Measurements from ENCODE around the gene PRMT9.
A peak's percentile ranks its signal among the peaks of the same experiment; 100 is the strongest.

Gene PRMT9

DNA sequence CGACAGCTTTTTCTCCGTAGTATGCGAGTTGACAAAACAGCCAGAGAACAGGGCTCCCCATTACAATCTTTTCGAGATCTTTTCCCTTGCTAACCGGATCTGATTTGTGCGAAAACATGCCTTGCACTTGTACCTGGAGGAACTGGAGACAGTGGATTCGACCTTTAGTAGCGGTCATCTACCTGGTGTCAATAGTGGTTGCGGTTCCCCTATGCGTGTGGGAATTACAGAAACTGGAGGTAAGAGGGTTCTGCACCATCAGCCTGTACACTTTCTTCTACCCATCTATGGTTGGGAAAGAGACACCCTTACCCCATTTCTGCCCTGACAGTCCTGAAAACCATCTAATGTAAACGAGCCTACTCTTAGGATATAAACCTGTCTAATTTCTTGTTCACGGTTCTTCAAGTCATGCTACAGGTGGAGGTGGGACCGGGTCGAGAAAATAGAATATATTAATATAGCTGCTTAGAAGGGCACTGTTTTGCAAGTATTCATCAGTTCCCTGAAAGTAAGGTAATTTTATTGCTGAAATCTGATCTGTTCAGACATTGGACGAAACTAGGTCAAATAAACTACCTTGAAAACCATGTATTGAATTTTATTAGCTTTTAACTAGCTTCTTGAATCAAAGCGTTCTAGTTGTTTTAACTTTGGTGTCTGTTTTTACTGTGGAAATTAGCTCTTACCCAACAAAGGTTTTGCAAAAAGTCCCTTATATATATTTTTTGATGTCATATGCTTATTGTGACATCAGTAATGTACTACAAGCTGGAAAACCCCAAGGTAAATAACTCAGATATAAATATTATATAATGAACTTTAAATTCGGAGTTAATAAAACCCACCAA, 65.9 kb downstream of the PRMT9 start:
- DNase-seq: no peak

- peak; percentile 91 for DNase-seq
Observed at GRCh38 chr4:147617173-147617840, 66.7 kb downstream of the PRMT9 start, which contains the start of gene TMEM184C. TMEM184C (plus strand) TSS chr4:147617397; CDS start chr4:147617957, 560 bp downstream.

DNA sequence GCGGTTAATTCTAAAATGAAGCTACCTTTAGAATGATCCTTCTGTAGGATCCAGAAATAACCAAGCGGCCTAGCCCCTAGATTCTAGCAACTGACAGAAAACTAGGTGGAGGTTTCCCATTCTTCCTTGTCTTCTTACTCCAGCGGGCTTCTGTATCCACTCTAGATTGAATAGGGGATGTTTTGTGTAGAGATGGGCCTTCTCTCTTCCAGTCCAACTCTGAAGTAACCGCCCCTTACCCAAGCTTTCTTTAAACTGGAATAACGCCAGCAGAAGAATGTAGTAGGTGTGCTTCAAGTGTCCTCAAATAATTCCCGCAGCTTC, 67.2 kb downstream of the PRMT9 start:
- no peak for DNase-seq

GRCh38 chr4:147610686-147611085, 73.3 kb downstream of the PRMT9 start:
- DNase-seq: no peak

GRCh38 chr4:147607471-147607870, 76.5 kb downstream of the PRMT9 start:
- no peak for DNase-seq

DNA sequence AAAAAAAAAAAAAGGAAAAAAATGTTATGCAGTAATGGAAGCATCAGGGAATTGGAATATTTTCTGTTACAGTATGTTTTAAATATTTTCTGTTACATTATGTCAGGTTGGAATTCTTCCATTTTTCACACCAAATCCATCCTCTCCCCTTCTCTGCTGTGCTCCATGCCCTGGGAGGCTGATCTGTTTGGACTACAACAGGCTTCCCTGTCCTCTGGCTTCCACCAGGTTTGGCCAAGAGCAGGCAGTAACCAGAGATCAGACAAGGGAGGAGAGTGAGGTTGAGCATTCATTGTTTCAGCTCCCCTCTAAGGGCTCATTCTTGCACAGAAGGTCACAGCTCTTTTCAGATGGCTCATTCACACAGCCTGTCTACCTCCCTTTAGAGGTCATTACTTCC, 78.5 kb downstream of the PRMT9 start:
- DNase-seq: no peak

GRCh38 chr4:147599769-147600168, 84.2 kb downstream of the PRMT9 start:
- DNase-seq: no peak

DNA sequence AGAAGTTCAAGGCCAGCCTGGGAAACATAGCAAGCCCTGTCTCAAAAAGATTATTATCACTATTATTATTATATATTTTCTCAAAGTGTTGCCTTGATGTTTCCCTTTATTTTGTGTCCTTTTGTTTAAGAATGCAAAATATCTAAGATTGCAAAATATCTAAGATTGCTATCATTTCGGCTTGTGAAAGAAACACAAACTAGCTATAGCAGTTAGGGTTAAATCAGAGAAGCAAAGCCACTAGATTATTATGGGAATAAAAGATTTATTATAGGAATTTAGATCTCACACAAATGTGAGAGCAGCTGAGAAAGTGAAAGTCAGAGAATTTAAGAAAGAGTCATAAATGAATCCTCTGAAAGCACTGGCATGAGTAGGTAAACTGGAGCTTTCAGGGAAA, 84.8 kb downstream of the PRMT9 start:
- DNase-seq: no peak

GRCh38 chr4:147597561-147597960, 86.4 kb downstream of the PRMT9 start:
- no peak for DNase-seq

DNA sequence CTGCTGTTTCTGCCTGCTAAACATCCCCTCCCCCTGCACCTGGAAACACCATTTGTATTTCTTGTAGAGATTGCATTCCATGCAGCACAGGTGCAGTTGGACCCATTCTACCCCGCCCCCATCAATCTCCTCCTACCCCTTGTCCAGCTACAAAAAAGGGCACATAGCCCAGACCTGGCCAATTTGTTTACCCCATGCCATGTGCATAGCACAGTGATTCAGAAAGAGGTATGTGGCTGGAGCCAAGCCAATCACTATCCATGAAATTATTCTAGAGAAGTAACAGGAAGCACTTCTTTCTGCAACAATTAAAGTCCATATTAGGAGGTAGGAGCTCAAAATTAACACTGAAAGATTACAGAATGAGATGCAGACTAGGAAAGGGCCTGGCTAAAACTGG, 87.0 kb downstream of the PRMT9 start:
- no peak for DNase-seq

DNA sequence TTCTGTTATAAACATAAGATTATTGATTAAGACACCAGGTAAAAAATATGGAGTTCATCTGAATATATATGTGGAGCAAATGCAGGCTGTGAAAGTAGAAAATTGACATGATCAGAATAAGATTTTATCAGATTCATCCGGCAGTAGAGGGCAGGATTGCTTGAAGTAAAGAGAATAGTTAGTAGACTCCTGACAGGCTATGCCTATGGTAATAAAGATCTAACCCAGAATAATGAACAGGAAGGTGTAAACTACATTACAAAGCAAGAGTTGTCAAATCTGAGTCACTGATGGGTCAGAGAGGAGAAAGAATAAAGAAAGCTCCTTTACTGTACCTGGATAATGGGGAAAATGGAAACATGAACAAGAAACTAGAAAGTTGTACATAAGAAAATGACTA, 87.6 kb downstream of the PRMT9 start:
- DNase-seq: no peak

- DNase-seq: no peak
Observed at GRCh38 chr4:147594578-147594977, 89.4 kb downstream of the PRMT9 start.

- no peak for DNase-seq
Observed at GRCh38 chr4:147594107-147594506, 89.9 kb downstream of the PRMT9 start.

GRCh38 chr4:147591106-147591505, 92.9 kb downstream of the PRMT9 start:
- DNase-seq: no peak

DNA sequence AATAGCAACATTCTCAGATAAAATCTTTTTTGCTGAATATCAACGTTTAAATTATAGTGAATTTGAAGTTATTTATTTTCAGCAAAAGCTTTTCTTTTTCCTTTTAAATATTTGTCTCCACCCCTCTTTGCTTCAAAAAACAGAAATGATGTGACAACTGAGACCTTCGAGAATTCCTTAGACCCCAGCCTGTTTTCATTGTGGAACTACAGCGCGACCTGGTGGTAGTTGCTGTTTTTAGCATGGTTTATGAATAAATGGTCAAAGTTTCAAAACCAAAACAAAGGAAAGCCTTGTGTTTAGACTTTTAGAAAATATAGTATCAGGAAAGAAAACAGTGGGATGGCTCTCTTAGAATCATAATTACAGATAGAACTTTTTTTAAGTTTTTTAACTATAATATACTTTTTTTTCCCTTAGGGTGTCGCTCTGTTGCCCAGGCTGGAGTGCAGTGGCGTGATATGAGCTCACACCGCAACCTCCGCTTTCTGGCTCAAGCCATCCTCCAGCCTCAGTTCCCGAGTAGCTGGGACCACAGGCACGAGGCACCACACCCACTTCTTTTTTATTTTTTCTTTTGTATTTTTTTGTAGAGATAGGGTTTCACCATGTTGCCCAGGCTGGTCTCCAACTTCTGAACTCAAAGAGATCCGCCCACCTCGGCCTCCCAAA, 93.6 kb downstream of the PRMT9 start:
- no peak for DNase-seq

GRCh38 chr4:147589586-147589985, 94.4 kb downstream of the PRMT9 start:
- DNase-seq: no peak

Measured in GF-D8 (cell line).